SU-DHL-6 (cell line): ENCODE data around the gene CHTOP.

ENCODE experiments used
- CTCF ChIP-seq: fragments of 200-600 bp; sonication (generic); IDR thresholded peaks from one replicate; pipeline ENCODE4 v1.5.1; 2017; ENCODE audit warnings: antibody characterized with exemption, mild to moderate bottlenecking, low read length, moderate library complexity; ENCODE audit not compliant: insufficient read depth, poor library complexity, severe bottlenecking
- EZH2phosphoT487 ChIP-seq: fragments of 200-600 bp; sonication (generic), shearing (Covaris generic); conservative IDR thresholded peaks from 2 replicates; pipeline ENCODE4 v1.6.1; 2018; ENCODE audit warnings: mild to moderate bottlenecking, antibody characterized with exemption, low read length, moderate library complexity, mixed read lengths

DNA sequence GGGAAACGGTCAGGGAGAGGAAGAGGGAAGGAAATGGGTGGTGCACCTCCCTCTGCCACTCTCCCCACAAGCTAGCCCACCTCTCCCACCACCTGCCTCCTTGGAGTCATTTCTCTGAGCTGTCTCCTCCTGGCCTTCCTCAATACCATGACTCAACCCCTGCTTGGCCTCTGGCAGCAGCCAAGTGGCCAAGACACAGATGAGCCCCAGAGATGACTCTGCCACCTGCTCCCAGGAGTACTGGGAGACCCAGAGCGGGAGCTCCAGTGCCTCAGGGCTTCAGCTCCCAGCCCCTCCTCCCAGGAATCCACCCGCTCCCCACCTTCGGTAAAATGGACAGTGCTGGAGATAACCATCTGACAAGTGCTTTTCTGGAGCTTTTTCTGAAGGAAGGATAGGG, 23.5 kb upstream of the CHTOP start:
- TF ChIP-seq CTCF (no peak), EZH2phosphoT487 (no peak)
